CD4-positive, alpha-beta T cell treated with Interleukin-6 for 4 hours (primary cell): ENCODE results near the gene ACSS3.
"Not testable (repeated sequence)": the region's sequence is repeated elsewhere in the genome, so short reads cannot be mapped to it uniquely, and the experiment has no call there.

Source experiments
- DNase-seq: peaks from one replicate; pipeline ENCODE4 v3.0.0-alpha.2; 2020; ENCODE audit warnings: mixed read lengths

Gene ACSS3, protein sequence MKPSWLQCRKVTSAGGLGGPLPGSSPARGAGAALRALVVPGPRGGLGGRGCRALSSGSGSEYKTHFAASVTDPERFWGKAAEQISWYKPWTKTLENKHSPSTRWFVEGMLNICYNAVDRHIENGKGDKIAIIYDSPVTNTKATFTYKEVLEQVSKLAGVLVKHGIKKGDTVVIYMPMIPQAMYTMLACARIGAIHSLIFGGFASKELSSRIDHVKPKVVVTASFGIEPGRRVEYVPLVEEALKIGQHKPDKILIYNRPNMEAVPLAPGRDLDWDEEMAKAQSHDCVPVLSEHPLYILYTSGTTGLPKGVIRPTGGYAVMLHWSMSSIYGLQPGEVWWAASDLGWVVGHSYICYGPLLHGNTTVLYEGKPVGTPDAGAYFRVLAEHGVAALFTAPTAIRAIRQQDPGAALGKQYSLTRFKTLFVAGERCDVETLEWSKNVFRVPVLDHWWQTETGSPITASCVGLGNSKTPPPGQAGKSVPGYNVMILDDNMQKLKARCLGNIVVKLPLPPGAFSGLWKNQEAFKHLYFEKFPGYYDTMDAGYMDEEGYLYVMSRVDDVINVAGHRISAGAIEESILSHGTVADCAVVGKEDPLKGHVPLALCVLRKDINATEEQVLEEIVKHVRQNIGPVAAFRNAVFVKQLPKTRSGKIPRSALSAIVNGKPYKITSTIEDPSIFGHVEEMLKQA

DNA sequence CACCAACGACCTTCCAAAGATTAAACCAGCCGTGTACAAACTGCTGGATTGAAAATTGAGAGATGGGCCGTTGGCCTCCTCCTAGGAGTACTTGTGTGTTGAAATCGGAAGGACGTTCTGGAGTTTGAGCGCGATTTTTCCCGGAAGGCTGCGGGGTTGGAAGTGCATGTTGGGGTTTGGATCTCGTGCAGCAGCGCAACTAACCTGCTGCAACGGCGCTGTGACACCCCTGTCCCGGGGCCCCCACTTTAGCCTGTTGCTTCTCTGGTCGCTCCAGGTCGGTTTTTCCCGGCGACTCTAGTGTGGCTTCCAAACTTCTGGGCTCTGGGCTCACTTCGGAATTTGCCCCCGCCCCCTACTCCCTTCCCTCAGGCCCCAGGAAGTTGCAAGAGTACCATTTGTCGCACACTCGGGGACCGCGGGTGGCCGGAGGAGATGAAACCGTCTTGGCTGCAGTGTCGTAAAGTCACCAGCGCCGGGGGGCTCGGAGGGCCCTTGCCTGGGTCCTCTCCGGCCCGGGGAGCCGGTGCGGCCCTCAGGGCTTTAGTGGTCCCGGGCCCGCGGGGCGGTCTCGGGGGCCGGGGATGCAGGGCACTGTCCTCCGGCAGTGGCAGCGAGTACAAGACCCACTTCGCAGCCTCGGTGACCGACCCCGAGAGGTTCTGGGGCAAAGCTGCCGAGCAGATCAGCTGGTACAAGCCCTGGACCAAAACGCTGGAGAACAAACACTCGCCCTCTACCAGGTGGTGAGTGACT lies at the start of gene ACSS3:
TSS of gene ACSS3 (plus strand) at position 394 of the 756 bp plus-strand sequence. CDS start at position 436, 42 bp downstream.
- DNase-seq: no peak

DNA sequence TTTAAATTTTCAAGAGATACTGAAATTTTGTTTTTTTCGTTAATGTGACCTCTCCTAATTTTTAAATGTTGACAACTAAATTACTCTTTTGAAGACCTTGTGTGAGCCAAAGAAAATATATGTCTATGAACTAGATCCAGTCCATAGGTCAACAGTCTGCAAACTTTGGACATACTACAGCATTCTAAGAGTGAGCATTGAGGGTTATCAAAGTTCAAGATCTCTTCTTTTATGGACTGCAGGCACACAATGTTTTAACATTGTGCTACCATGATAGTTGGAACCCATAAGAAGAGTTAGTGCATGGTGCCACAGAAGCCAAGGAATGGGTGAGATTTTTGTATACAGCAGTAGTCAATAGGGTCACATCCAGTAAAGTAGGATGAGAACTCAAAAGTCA lies 43.0 kb upstream of the ACSS3 start:
- no peak for DNase-seq

DNA sequence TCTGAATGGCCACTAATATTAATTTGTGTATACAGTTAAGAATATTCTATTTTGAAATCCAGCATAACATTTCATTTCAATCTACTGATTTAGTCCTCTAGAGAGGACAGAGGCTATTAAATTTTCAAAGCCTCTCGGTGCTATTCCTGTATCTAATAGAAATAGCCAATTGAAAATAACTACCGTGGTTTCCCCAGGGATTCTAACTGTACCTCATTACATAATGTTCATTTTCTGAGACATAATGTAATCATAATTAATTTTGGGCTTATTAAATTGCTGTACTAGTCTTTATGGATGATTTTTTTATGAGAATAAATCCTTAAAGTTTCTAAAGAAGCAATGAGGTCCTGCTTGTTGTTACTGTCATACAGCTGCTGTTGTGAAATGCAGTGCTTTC lies 38.6 kb upstream of the ACSS3 start:
- no peak for DNase-seq

DNA sequence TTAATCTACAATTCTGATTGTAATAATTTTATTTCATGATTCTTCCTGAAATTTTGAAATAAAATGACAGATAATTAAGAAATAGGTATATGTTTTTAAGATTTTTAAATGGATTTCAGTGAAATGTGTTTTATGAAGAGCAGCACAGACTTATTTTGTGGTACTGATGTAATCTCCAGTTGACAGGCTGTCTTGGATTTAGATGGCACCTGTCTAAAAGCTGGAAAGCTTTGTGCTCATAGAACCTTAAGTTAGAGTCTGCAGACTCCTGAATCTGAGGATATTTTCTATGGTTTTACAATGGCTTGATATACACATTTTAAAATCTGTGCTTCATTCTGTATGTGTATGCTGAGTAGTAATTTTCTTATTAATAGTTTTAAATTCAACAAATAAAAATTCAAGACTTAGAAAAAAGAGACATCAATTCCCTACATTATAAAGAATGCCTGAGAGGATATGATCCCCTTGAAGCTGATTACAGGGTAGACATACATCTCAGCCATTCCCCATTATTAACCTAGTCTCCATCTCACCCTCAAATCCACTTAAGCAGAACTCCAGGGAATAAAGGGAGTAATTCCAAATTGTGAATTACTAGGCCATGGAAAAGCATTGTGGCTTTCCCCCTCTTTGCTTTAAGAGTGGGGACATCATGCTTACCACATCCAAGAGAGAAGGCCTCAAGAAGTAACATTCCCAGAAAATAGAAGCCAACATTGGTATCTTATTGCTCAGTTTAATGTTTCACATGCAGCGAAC lies 33.7 kb upstream of the ACSS3 start:
- no peak for DNase-seq

DNA sequence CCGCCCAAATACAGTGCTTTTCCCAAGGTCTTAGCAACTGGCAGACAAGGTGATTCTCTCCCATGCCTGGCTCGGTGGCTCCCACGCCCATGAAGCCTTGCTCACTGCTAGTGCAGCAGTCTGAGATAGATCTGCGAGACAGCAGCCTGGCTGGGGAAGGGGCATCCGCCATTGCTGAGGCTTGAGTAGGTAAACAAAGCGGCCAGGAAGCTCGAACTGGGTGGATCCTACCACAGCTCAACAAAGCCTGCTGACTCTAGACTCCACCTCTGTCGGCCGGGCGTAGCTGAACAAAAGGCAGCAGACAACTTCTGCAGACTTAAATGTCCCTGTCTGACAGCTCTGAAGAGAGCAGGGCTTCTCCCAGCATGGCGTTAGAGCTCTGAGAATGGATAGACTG lies 12.9 kb upstream of the ACSS3 start:
- DNase-seq: not testable (repeated sequence)

DNA sequence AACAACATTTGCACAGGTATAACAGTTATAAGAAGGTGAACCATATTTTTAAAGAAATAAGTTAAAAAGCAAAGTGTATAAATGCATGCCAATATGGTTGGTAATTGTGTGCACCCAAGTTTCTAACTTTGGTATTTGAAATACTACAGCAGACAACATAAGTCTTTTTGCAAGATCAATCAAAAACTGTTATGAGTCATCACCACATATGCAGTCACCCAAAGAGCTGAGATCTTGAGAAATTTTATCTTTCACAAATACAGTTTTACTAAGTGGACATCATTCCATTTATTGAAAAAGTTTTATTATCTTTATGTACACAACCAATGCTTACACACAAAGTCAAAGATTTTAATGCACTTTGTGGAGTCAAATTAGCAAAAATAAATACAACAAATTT lies 7.0 kb upstream of the ACSS3 start:
- DNase-seq: no peak

DNA sequence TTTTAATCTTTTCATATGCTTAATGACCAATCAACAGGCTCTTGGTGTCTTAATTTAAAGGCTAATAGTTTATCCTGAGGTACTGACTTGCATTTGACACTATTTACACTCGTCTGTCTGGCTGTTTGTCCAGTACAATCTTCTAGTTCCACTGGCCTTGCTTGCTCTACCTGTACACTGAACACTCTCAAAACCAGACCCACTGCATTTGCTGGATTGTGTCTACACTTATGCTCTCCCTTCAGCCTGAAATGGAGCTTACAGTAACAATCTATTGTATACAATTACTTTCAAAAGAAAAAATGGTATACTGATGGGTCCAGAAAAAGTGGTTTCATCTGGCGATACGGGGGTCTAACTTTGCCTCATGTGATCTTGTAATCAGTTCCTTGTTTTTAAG lies 2.3 kb upstream of the ACSS3 start:
- no peak for DNase-seq

DNA sequence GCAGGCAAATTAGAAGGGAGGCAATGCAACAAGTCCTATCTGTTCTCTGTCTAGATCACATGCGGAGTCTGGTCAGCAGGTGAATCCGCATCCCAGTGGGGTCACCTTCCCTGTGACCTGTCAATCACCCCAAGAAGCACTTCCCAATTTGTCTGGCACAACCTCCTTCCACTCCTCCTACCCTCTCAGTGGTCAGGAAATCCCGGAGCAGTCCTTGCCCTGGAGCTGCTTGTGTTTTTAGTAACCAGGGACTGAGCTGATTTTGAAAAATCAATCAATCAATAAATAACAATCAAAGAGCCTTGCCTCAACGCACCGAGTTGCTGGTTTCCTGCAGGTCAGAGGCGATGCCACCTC lies 572 bp upstream of the ACSS3 start:
- no peak for DNase-seq

DNA sequence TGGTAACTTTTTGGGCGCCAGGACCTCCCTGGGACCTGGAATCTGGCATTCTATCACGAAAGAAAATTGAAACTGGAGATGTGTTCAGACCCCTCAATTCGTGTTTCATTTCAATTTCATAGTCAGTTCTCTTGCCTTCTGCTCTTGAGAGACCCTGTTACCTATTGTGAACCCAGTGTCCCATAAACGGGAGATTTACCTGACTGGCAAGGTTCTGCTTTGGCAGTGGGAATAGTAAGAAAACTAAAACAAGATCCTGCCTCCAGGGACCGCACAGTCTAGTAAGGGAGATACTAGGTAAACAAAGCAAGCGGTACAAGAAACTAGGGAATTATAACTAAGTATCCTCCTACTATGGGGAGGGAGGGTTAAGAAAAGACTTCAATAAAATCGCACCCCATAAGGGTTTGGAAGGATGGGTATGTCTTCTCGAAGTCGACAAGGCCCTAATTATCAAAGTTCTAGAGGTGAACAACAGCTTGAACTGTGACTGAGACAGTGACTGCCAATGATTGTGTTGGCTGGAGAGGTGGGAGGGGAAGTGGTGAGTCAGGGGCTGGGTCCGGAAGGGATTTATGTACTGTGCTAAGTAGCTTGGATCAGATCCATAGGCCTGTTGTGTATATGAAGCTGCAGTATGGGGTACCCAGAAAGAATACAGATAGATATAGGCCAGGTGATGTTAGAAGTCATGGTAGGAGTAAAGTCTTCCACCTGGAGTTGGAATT lies 754 bp downstream of the ACSS3 start:
- DNase-seq: no peak

DNA sequence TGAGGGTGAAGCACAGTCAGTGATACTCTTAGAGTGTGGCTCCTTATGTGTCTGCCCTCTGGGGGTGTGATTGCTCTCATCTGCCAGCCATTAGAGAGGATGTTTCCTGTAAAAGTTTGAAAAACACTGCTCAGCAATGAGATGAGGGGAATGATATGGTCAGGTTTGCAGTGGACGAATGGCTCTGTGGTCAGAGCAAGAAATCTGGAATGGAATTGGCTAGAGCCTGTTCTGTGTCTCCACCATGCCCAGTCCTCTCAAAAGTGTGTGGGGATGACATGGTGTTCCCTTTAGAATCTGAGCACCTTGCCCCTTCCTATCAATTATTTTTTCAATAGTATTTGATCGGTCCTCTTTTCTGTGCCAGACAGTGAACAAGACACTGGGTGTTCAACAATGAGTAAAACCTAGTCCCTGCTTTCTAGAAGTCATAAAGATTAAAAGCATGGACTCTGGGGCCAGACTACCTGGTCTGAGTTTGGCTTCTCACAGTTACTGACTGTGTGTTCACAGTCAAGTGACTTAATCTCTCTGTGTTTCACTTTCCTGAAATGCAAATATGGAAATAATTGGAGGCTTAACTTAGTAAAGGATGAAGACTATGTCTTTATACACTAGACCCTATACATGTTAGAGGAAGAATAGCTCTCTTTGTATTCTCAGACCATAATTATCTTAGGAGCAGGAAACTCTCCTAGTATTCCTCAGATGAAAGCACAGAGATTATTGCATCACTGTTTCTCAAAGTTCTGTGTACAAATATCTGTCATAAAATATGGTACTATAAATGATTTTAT lies 1.6 kb downstream of the ACSS3 start:
- DNase-seq: no peak

DNA sequence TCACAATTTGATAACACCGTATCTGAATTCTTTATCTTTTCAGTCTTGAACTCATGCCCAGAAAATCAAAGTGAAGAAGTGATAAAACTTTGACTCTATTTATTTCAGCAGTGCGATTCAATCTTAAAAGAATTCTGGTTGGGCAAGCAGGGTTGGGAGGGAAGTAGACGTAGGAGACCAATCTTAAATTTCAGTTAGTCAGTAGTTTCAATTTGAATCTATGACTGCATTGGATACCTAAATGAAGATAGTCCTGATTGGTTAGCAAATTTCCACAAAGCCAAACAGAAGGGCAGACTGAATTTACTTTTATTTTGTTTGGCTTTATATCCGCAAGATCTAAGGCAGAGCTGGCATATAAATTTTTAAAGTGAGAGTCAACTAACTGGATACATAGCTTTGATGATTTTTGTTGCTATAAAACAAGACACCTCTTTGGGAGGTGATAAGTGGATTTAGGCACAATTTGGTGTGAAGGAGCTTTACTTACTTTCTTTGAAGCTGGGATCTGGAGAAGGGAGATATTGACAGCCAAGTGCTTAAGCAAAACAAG lies 2.6 kb downstream of the ACSS3 start:
- DNase-seq: no peak

DNA sequence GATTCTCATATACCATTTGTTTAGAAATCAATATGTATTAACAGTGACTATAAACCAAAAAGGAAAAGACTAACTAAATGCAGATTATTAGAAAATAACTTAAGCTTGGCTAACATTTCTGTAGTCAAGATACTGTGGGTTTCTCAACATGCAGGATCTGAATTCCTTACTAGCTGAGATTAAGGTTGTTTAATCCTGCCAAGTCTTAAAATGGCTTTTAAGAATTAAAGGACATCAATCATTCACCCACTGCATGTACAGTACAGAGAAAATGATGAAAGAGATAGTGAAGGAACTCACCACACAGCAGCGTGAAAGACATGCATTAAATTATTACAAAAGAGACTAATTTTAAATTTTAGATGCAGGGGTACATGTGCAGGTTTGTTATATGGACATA lies 3.8 kb downstream of the ACSS3 start:
- DNase-seq: no peak

DNA sequence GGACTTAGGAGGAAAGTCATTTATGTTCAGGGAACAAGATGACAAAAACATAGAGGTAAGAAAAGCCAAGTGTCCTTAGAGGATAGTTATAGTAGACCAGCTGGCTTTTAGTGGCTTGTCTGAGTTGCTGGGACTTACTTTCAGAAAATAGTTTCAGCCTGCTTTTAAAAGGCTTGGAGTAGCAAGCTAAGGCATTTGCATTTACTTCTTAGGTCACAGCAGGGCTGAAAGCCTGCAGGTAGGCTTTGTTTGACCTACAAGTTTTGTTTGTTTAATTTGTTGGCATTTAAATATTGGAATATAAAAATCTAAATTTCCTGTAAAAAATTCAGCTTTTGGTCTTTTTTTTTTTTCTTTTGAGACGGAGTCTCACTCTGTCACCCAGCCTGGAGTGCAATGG lies 5.1 kb downstream of the ACSS3 start:
- no peak for DNase-seq

DNA sequence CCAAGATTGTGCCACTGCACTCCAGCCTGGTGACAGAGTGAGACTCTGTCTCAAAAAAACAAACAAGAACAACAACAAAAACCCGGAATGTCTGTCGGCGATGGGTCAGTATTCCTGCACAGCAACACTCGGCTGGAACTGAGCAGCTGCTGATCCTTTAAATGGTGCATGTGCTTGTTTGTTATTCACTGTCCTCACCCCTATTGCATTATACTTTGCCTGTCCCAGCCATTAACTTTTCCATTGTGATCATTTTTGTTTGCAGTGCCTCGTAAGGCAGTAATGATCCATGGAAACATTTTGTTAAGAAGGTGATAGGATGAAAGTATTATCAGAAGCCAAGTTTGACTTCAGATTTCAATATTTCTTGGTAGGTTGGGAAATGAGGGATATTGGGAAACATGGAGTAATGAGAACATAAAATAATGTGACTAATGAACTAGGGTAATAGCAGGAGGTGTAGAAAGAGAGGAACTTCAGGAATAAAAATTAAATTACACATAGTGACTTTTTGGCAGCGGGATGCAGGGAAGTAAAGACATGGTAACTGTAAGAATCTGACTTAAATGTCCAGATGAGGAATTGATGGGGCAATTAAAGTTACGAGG lies 6.1 kb downstream of the ACSS3 start:
- DNase-seq: no peak

DNA sequence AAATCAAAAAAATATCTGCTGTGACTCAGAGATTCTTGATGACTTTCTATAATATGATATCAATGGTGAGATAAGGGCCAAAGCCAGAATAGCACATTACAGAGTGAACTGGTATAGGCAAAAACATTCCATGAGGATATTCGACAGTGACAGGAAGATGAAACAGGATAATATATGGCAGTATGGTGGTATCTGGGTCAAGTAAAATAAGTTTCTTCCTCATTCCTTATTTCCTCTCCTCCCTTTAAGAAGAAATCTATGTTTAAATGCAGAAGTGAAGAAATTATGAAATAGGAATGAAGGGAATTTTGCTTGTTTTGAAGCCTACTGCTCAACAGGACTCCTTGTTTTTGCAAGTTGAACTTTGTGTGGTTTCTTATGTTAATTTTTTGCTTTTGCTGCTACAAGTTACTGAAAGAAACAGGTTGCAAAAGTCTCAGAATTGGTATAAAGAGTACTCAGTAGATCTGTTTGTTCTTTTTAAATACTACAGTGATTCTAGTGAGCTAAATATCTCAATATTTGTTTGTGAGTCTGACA lies 7.0 kb downstream of the ACSS3 start:
- DNase-seq: no peak

DNA sequence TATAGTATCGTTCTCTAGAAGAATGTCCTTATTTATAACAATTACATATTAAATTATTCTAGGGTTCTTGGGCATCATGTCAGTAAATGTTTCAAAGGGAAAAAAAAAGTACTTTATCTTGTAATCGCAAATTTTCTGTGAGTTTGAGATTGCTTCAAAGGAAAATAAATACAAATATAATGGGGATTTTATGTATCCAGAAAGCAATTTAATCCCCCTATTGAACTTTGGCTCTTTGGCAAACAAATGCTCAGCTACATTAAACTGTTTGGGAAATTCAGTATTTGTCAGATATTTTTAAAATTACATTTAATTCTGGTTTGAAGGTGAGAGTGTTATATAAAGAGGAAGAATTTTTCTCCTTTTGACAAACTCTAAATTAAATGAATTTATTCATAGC lies 8.0 kb downstream of the ACSS3 start:
- no peak for DNase-seq

DNA sequence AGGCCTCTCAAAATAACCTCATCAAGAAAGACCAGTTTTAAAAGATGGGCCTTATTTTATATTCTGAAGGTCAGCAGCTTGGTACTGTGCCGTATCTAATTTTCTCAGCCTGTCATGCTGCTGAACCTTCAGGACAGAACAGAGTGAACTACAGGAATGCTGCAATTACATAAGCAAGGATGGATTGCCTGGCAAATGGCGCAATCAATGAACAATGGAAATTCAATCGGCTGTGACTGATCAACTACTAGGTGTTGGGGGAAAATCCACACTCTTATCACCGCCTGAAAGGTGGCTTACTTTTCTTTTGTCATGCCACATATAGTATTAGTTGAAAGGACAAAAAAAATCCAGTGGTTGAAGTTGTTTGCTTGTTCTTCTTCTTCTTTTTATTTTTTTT lies 8.5 kb downstream of the ACSS3 start:
- no peak for DNase-seq

DNA sequence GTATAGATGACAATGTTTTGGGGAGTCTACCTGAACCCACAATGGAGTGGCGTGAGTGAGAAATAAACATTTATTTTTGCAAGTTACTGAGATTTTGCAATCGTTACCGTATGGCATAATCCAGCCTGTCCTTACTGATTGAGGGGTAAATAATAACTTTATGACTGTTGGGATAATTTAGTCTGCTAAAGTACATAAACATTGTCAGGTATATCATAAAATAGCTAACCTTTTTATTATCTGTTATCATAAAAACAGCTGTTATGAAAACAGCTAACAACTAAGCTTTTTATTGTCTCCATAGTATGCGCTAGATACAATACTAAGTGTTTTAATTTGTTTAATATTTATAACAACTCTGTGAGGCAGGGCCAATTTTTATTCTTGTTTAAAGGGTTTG lies 10.3 kb downstream of the ACSS3 start:
- no peak for DNase-seq

DNA sequence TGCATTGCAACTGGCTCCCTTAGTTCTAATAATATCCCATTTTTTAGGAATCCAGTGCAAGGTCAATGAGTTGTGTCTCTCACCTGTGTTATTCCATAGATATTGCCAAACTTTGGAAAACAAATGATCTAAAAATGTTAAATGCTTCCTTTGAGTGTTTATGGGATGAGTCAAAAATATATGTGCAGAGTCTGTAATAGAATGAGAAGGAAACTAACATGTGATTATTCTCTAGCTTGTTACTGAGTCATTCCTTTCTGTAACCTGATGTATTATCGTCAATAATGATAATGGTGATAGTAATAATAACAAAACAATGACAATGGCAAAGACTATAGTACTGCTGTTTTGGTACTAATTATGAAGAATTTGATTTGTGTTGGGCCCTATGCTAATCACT lies 11.5 kb downstream of the ACSS3 start:
- no peak for DNase-seq

DNA sequence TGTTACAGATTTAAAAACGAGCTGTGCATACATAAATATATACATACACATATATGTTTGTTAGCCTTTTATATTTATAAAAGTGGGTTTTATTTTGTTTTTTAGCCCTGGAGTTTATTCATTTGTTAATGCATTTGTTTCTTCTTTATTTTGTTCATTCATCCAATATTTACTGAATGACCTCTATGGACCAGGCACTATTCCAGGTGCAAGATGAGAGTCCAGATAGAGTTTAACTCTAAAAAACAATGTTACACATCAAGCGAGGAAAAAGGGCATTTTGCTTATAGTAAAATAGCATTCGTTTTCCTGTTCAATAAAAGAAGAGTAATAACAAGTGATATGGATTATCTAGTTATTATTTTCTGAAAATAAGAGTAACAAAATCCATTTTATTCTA lies 14.2 kb downstream of the ACSS3 start:
- no peak for DNase-seq
